ENCODE results near the gene BRICD5.

DNA sequence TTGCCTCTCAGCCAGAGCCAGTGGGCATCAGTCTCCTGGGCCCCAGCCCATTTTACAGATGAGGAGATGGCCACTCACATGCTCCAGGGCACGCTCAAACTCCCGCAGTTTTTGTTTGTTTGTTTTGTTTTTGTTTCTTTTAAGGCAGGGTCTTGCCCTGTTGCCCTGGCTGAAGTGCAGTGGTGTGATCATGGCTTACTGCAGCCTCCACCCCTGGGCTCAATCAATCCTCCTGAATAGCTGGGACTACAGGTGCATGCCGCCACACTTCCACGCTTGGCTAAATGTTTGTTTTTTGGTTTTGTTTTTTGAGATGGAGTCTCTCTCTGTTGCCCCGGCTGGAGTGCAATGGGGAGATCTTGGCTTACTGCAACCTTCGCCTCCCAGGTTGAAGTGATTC, 16.3 kb upstream of the BRICD5 start:
- TF ChIP-seq, protein P1, sequence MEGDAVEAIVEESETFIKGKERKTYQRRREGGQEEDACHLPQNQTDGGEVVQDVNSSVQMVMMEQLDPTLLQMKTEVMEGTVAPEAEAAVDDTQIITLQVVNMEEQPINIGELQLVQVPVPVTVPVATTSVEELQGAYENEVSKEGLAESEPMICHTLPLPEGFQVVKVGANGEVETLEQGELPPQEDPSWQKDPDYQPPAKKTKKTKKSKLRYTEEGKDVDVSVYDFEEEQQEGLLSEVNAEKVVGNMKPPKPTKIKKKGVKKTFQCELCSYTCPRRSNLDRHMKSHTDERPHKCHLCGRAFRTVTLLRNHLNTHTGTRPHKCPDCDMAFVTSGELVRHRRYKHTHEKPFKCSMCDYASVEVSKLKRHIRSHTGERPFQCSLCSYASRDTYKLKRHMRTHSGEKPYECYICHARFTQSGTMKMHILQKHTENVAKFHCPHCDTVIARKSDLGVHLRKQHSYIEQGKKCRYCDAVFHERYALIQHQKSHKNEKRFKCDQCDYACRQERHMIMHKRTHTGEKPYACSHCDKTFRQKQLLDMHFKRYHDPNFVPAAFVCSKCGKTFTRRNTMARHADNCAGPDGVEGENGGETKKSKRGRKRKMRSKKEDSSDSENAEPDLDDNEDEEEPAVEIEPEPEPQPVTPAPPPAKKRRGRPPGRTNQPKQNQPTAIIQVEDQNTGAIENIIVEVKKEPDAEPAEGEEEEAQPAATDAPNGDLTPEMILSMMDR (conservative IDR thresholded peaks at IDR 0.05 in 1 of 2, IDR thresholded peaks at IDR 0.05 in 1 of 2; ENCODE audit: low read depth in 1 of 2, low read length in 2 of 2), result no peak
- TF ChIP-seq EZH2 (IDR thresholded peaks at IDR 0.05; ENCODE audit: low read length, missing control alignments), result no peak

All from fibroblast of lung (primary cell).